HG03108 (cell line): ENCODE data around the gene MSI2.

ENCODE experiments used
- ATAC-seq: cut with Tn5 transposase; IDR thresholded peaks from one replicate; pipeline ENCODE4 v1.9.1; 2021; ENCODE audit warnings: moderate library complexity; ENCODE audit not compliant: unreplicated experiment

Gene MSI2

GRCh38 chr17:57718878-57719277, 462.6 kb downstream of the MSI2 start:
- no peak for ATAC-seq

- no peak for ATAC-seq
These were observed 464.2 kb downstream of the MSI2 start for GRCh38 chr17:57720386-57721035.

GRCh38 chr17:57721967-57722703, 465.8 kb downstream of the MSI2 start:
- no peak for ATAC-seq

- ATAC-seq = no peak
These were observed 466.4 kb downstream of the MSI2 start for GRCh38 chr17:57722704-57723043.

GRCh38 chr17:57723427-57724025, 467.2 kb downstream of the MSI2 start:
- peak; percentile 12 for ATAC-seq

GRCh38 chr17:57724026-57724728, 467.9 kb downstream of the MSI2 start:
- ATAC-seq = peak; percentile 80

GRCh38 chr17:57724729-57725125, 468.4 kb downstream of the MSI2 start:
- no peak for ATAC-seq

- no peak for ATAC-seq
These were observed 470.0 kb downstream of the MSI2 start for GRCh38 chr17:57726213-57726790.

- no peak for ATAC-seq
These were observed 470.5 kb downstream of the MSI2 start for GRCh38 chr17:57726838-57727237.

- no peak for ATAC-seq
These were observed 471.4 kb downstream of the MSI2 start for GRCh38 chr17:57727630-57728175.

- no peak for ATAC-seq
These were observed 473.8 kb downstream of the MSI2 start for GRCh38 chr17:57730026-57730701.

- no peak for ATAC-seq
These were observed 475.7 kb downstream of the MSI2 start for GRCh38 chr17:57732062-57732461.

GRCh38 chr17:57733085-57733484, 476.8 kb downstream of the MSI2 start:
- ATAC-seq = no peak
